ENCODE results near the gene SPTBN2.
"Not testable (repeated sequence)": the region's sequence is repeated elsewhere in the genome, so short reads cannot be mapped to it uniquely, and the experiment has no call there.

Gene SPTBN2

GRCh38 chr11:66739983-66740382 lies 11.0 kb upstream of the SPTBN2 start:
- no peak overlapping the region for H3K4me3 ChIP-seq (ENCODE audit: low read length)
- no peak for TF ChIP-seq ZNF274 (IDR thresholded peaks at IDR 0.05; ENCODE audit: low read depth, low read length)

DNA sequence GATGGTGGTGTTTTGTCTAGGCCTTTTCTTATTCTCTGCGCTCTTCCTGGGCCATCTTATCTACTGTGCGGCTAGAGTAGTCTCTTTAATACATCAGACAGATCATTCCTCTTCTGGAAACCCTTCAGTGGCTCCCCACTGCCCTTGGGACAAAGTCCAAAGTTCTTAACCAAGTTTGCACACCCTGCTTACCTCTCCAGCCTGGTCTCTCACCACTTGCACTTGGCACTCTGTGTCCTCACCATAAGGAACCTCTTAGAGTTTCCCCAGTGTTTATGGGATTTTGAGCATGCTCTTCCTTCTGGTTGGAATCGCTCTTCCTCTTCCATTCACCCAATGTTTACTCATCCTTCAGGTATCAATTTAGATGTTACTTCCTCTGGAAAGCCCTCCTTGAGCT lies 5.2 kb upstream of the SPTBN2 start:
- no peak for TF ChIP-seq ZNF274 (IDR thresholded peaks at IDR 0.05; ENCODE audit: low read depth, low read length)
- H3K4me3 ChIP-seq (ENCODE audit: low read length): no peak overlapping the region

DNA sequence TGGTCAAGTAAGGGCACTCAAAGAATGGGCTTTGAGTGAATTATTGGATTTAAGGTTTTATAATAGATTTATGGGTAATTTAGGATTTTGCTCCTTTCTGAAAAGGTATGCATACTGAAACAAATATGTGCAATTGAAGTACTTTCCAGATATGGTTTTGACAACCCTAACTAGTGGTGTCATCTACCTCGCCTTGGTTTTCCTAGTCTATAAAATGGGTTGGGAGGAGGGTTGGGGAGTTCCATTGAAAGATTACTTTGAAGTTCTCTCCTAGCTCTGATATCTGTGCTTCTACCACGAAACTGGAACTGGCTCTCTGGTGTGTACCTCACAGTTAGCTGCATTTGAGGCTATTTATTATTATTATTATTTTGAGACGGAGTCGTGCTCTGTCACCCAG lies 431 bp upstream of the SPTBN2 start:
- no peak for TF ChIP-seq ZNF274 (IDR thresholded peaks at IDR 0.05; ENCODE audit: low read depth, low read length)

GRCh38 chr11:66728038-66728692 lies 851 bp downstream of the SPTBN2 start:
- peak overlapping the region; percentile 31; the same call in 1 of the 2 replicates for H3K4me3 ChIP-seq (ENCODE audit: low read length)
- TF ChIP-seq ZNF274 (IDR thresholded peaks at IDR 0.05; ENCODE audit: low read depth, low read length): no peak

More for the DNA sequence above, 431 bp upstream of the SPTBN2 start:
- H3K4me3 ChIP-seq (ENCODE audit: low read length): no peak overlapping the region

GRCh38 chr11:66727282-66728037 lies 1.6 kb downstream of the SPTBN2 start:
- peak overlapping the region; percentile 31; the same call in 1 of the 2 replicates for H3K4me3 ChIP-seq (ENCODE audit: low read length)
- no peak for TF ChIP-seq ZNF274 (IDR thresholded peaks at IDR 0.05; ENCODE audit: low read depth, low read length)

GRCh38 chr11:66725647-66726046 lies 3.4 kb downstream of the SPTBN2 start:
- TF ChIP-seq ZNF274 (IDR thresholded peaks at IDR 0.05; ENCODE audit: low read depth, low read length): no peak
- H3K4me3 ChIP-seq (ENCODE audit: low read length): no peak overlapping the region

DNA sequence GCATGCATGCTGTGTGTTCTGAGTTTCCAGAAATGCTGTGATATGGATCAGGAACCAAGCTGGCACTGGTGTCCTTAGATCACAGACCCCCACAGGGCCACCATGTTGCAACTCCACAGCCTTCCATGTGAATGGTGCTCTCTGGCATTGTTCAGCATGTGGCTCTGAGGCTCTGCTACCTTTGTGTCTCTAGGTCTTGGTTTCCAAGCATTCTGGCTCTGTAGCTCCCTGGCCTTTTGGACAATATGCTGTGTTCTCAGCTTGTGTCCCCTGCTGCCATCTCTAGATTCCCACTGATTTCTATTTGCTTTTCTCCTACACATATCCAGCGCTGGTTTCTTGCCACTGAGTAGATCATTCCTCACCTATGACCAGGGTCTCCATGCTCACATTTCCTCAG lies 3.9 kb downstream of the SPTBN2 start:
- no peak for TF ChIP-seq ZNF274 (IDR thresholded peaks at IDR 0.05; ENCODE audit: low read depth, low read length)
- H3K4me3 ChIP-seq (ENCODE audit: low read length): no peak overlapping the region

DNA sequence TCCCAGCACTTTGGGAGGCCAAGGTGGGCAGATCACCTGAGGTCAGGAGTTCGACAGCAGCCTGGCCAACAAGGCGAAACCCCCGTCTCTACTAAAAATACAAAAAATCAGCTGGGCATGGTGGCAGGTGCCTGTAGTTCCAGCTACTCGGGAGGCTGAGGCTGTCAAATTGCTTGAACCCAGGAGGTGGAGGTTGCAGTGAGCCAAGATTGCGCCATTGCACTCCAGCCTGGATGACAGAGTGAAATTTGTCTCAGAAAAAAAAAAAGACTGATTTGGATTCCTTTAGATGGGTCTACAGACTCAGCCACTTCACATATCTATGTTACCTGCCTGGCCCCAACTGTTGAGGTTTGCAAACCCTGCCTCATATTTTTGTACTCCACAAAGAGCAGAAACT lies 4.8 kb downstream of the SPTBN2 start:
- H3K4me3 ChIP-seq (ENCODE audit: low read length): not testable (repeated sequence)

GRCh38 chr11:66723693-66724092 lies 5.3 kb downstream of the SPTBN2 start:
- H3K4me3 ChIP-seq (ENCODE audit: low read length): no peak overlapping the region
- TF ChIP-seq ZNF274 (IDR thresholded peaks at IDR 0.05; ENCODE audit: low read depth, low read length): no peak

GRCh38 chr11:66722745-66723651 lies 6.0 kb downstream of the SPTBN2 start:
- TF ChIP-seq ZNF274 (IDR thresholded peaks at IDR 0.05; ENCODE audit: low read depth, low read length): no peak
- H3K4me3 ChIP-seq (ENCODE audit: low read length): no peak overlapping the region

DNA sequence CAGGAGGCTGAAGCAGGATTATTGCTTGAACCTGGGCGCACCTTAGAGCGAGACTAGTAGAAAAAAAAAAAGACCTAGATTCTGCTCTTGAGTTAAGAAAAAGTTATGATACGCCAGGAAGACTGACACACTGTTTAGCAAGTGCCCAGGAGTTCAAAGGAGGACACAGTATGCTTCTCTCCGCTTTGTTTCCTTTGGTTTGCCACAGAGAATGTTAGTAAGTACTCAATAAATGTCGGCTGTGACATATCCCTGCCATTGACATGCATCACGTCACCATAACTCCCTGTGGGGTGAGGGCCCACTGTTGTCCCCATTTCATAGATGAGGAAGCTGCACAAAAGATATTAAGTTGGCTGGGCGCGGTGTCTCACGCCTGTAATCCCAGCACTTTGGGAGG lies 7.1 kb downstream of the SPTBN2 start:
- TF ChIP-seq ZNF274 (IDR thresholded peaks at IDR 0.05; ENCODE audit: low read depth, low read length): no peak
- H3K4me3 ChIP-seq (ENCODE audit: low read length): no peak overlapping the region

DNA sequence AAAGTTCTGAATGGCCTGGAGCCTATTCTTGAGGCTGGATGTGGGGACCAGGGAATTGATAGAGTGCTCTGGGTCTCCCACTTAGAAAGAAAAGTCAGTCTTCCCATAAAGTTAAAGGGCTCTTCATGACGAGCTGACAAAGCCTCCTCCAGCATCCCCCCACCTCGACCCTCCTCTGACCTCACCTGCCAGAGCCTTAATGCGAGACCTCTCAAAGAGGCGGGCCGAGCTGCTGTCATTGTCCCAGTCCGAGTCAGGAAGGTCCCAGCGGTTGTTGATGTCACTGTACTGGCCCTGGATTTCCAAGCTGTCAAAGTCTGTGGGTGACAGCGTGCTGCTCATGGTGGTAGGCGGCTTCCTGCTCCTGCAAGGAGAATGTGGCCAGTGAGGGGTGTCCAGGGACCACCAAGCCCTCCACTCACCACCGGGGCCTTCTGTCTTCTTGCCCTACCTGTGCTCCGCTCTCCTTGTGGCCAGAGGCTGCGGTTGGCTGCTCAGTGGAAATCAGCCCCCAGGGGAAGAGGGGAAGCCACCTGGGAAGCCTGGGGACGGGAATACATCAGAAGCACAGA lies 8.0 kb downstream of the SPTBN2 start:
- H3K4me3 ChIP-seq (ENCODE audit: low read length): no peak overlapping the region
- no peak for TF ChIP-seq ZNF274 (IDR thresholded peaks at IDR 0.05; ENCODE audit: low read depth, low read length)

- no peak overlapping the region for H3K4me3 ChIP-seq (ENCODE audit: low read length)
- TF ChIP-seq ZNF274 (IDR thresholded peaks at IDR 0.05; ENCODE audit: low read depth, low read length): no peak
Measured at GRCh38 chr11:66720223-66720898, 8.7 kb downstream of the SPTBN2 start.
